CD4-positive, alpha-beta memory T cell (primary cell): ENCODE data around the gene ACAN. TPM values are rescaled to one million over a fixed set of nuclear protein-coding genes. Genes with fewer than 3 reads are reported as not detected.
"Not testable (repeated sequence)": the region's sequence is repeated elsewhere in the genome, so short reads cannot be mapped to it uniquely, and the experiment has no call there.

Source experiments
- CTCF ChIA-PET: fragments of 350-600 bp; sonication (Branson Sonifier 250); formaldehyde crosslinking; loops from one replicate; lab custom pipeline; 2021; ENCODE audit warnings: inconsistent platforms; ENCODE audit not compliant: partially characterized antibody; lab: Charles Lee
- POLR2A ChIA-PET: fragments of 350-600 bp; sonication (Branson Sonifier 250); formaldehyde crosslinking; loops from one replicate; lab custom pipeline; 2021; ENCODE audit not compliant: partially characterized antibody; lab: Charles Lee
- DNase-seq, 5 donors: peaks; one replicate each; pipeline versions ENCODE4 v3.0.0 to v3.0.0-alpha.2; 2020 to 2022; ENCODE audit warnings: mixed read lengths in 1 of 5
- H3K27ac ChIP-seq: one replicate; pipeline ENCODE4 v1.7.0; 2013; ENCODE audit warnings: low read depth, low read length
- H3K27me3 ChIP-seq: 2 replicates; pipeline ENCODE4 v1.7.0; 2013; ENCODE audit warnings: mild to moderate bottlenecking, low read length, moderate library complexity; ENCODE audit not compliant: insufficient read depth
- H3K36me3 ChIP-seq: 2 replicates; pipeline ENCODE4 v1.7.0; 2013; ENCODE audit warnings: mild to moderate bottlenecking, low read length, moderate library complexity; ENCODE audit not compliant: insufficient read depth
- H3K4me1 ChIP-seq: 2 replicates; pipeline ENCODE4 v1.7.0; 2013; ENCODE audit warnings: mild to moderate bottlenecking, low read length, moderate library complexity; ENCODE audit not compliant: insufficient read depth
- H3K4me3 ChIP-seq, 2 donors: one replicate each; pipeline ENCODE4 v1.7.0; 2013; ENCODE audit warnings: low read length in 2 of 2, mild to moderate bottlenecking in 1 of 2
- H3K9me3 ChIP-seq, 2 donors: one replicate each; pipeline ENCODE4 v1.7.0; 2013; ENCODE audit warnings: low read length in 2 of 2, control low read depth in 1 of 2; ENCODE audit not compliant: control insufficient read depth in 1 of 2
- H3K27ac Mint-ChIP-seq, 7 donors: one replicate each; pipeline ENCODE4 v1.8.0; 2020 to 2021; ENCODE audit warnings: mixed read lengths in 7 of 7, mild to moderate bottlenecking in 6 of 7, inconsistent platforms in 3 of 7, moderate library complexity in 3 of 7
- H3K27me3 Mint-ChIP-seq, 2 donors: one replicate each; pipeline ENCODE4 v1.8.0; 2020 to 2021; ENCODE audit warnings: mixed read lengths in 2 of 2
- H3K36me3 Mint-ChIP-seq, 2 donors: one replicate each; pipeline ENCODE4 v1.8.0; 2020 to 2021; ENCODE audit warnings: mixed read lengths in 2 of 2, inconsistent platforms in 1 of 2, mild to moderate bottlenecking in 1 of 2
- H3K4me1 Mint-ChIP-seq, 4 donors: one replicate each; pipeline ENCODE4 v1.8.0; 2020 to 2021; ENCODE audit warnings: mixed read lengths in 4 of 4, mild to moderate bottlenecking in 1 of 4
- H3K4me3 Mint-ChIP-seq, 8 donors: one replicate each; pipeline ENCODE4 v1.8.0; 2020 to 2021; ENCODE audit warnings: mixed read lengths in 8 of 8, mild to moderate bottlenecking in 7 of 8, moderate library complexity in 6 of 8, inconsistent platforms in 3 of 8
- H3K9me3 Mint-ChIP-seq, 8 donors: one replicate each; pipeline ENCODE4 v1.8.0; 2020 to 2021; ENCODE audit warnings: mixed read lengths in 8 of 8, mild to moderate bottlenecking in 5 of 8, inconsistent platforms in 3 of 8, moderate library complexity in 1 of 8
- intact Hi-C: fragments of 100-400 bp; cut with micrococcal nuclease; formaldehyde crosslinking; loops from one replicate; pipeline ENCODE4 v1.15.1; 2023
- polyA plus RNA-seq, 2 donors: library from polyadenylated mRNA; unstranded; fragments of 300-500 nt; fragmentation: Illumina TruSeq; gene quantifications; one replicate each; pipeline ENCODE4 v1.2.3, GENCODE V29; 2021
- total RNA-seq, 2 experiments: library from RNA; stranded (reverse); gene quantifications; one replicate each; pipeline ENCODE4 v1.2.3, GENCODE V29; 2021

The ACAN gene
- total and polyA plus RNA-seq, 4 experiments from 2014 or later, result 0.02 TPM; not detected in 3

GRCh38 chr15:88913850-88914169, 110.6 kb downstream of the ACAN start:
- Mint-ChIP-seq H3K36me3 (peaks cover 4 to 7% of the 10 kb centered on the region in 2 donors), H3K4me3 (peak overlapping the region; percentile 90 to 98 (median 95)), H3K9me3 (no peaks in the 10 kb centered on the region), H3K4me1 (peaks cover 13 to 41% (median 23%) of the 10 kb centered on the region in 4 donors), H3K27me3 (peaks cover 2 to 8% of the 10 kb centered on the region in 2 donors), H3K27ac (peak overlapping the region in 6 of 7 donors; percentile 72 to 94 (median 88))
- H3K36me3 ChIP-seq, result peaks cover 8% of the 10 kb centered on the region
- CTCF ChIA-PET, result interaction anchor here (6.9 kb wide), 1 partner anchor 10 kb away, joined by 48 read pairs; no protein-coding TSS in a partner anchor
- H3K9me3 ChIP-seq, result no peaks in the 10 kb centered on the region
- no peak for DNase-seq
- H3K27ac ChIP-seq, result peak overlapping the region; percentile 60
- intact Hi-C loops, result loop anchor here (1.0 to 2.0 kb wide), 2 partner anchors 10 to 19 kb away; partner anchors contain the start of gene HAPLN3
- peaks cover 13% of the 10 kb centered on the region for H3K4me1 ChIP-seq
- POLR2A ChIA-PET, result interaction anchor here (0.6 to 1.4 kb wide), 4 partner anchors 9 to 23 kb away, joined by 3 to 4 read pairs (median 3); no protein-coding TSS in a partner anchor
- peak overlapping the region; percentile 75 to 76 for H3K4me3 ChIP-seq
- no peaks in the 10 kb centered on the region for H3K27me3 ChIP-seq

- peaks cover under 1 to 3% of the 10 kb centered on the region in 2 donors for H3K36me3 Mint-ChIP-seq
- intact Hi-C loops, result no loop called here
- ChIA-PET POLR2A (no interaction called here), CTCF (interaction anchor here (1.2 to 6.9 kb wide), 2 partner anchors 11 to 98 kb away, joined by 3 to 48 read pairs; no protein-coding TSS in a partner anchor)
- no peaks in the 10 kb centered on the region for H3K9me3 Mint-ChIP-seq
- H3K27ac Mint-ChIP-seq, result no peak overlapping the region
- Histone ChIP-seq H3K27me3 (no peaks in the 10 kb centered on the region), H3K9me3 (no peaks in the 10 kb centered on the region), H3K36me3 (no peaks in the 10 kb centered on the region), H3K27ac (no peak overlapping the region), H3K4me3 (no peak overlapping the region), H3K4me1 (peaks cover 15% of the 10 kb centered on the region)
- no peak overlapping the region for H3K4me3 Mint-ChIP-seq
- peaks cover 13 to 26% (median 19%) of the 10 kb centered on the region in 4 donors for H3K4me1 Mint-ChIP-seq
- no peak for DNase-seq
- H3K27me3 Mint-ChIP-seq, result peaks cover 4 to 12% of the 10 kb centered on the region in 2 donors
These were observed 112.1 kb downstream of the ACAN start for GRCh38 chr15:88915354-88915753.

GRCh38 chr15:88917760-88918159, 114.5 kb downstream of the ACAN start:
- peaks cover 6% of the 10 kb centered on the region for H3K4me1 ChIP-seq
- POLR2A ChIA-PET, result no interaction called here
- no peak overlapping the region for H3K4me3 ChIP-seq
- Mint-ChIP-seq H3K27ac (no peak overlapping the region), H3K27me3 (peaks cover 8 to 17% of the 10 kb centered on the region in 2 donors), H3K36me3 (peaks cover 0 to 3% of the 10 kb centered on the region in 2 donors), H3K4me3 (no peak overlapping the region), H3K4me1 (peaks cover 7 to 13% (median 10%) of the 10 kb centered on the region in 4 donors), H3K9me3 (no peaks in the 10 kb centered on the region)
- CTCF ChIA-PET, result interaction anchor here (6.9 kb wide), 1 partner anchor 14 kb away, joined by 48 read pairs; no protein-coding TSS in a partner anchor
- no peak for DNase-seq
- H3K36me3 ChIP-seq, result no peaks in the 10 kb centered on the region
- no peak overlapping the region for H3K27ac ChIP-seq
- H3K27me3 ChIP-seq, result no peaks in the 10 kb centered on the region
- intact Hi-C loops, result no loop called here
- H3K9me3 ChIP-seq, result no peaks in the 10 kb centered on the region

DNA sequence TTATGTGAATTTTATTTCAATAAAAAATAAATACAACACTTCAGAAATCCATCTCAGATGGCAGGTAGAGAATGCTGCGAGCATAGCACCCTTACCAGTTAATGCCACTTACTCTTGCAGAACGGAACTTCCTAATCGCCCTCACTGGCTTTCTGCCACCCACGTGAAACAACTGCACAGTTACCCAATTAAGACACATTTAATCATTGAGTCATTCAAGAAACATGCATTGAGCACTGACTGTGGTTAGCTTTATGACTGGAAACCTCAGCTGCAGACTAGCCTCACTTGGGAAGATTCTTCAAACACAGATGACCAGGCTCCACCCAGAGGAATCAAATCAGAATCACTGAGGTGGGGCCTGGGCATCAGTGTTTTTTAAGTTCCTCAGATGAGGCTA, 115.5 kb downstream of the ACAN start:
- Mint-ChIP-seq H3K36me3 (no peaks in the 10 kb centered on the region), H3K27me3 (peaks cover 8 to 17% of the 10 kb centered on the region in 2 donors), H3K4me3 (no peak overlapping the region), H3K9me3 (no peaks in the 10 kb centered on the region), H3K4me1 (peaks cover 2 to 9% (median 6%) of the 10 kb centered on the region in 4 donors), H3K27ac (peak overlapping the region in 1 of 7 donors; percentile 16)
- Histone ChIP-seq H3K4me3 (no peak overlapping the region), H3K36me3 (no peaks in the 10 kb centered on the region), H3K27me3 (no peaks in the 10 kb centered on the region), H3K9me3 (no peaks in the 10 kb centered on the region), H3K27ac (no peak overlapping the region), H3K4me1 (peaks cover 5% of the 10 kb centered on the region)
- intact Hi-C loops, result no loop called here
- no peak for DNase-seq
- CTCF ChIA-PET, result interaction anchor here (6.9 kb wide), 1 partner anchor 15 kb away, joined by 48 read pairs; no protein-coding TSS in a partner anchor
- POLR2A ChIA-PET, result no interaction called here

GRCh38 chr15:88920186-88920891, 117.1 kb downstream of the ACAN start:
- POLR2A ChIA-PET, result no interaction called here

GRCh38 chr15:88920892-88921435, 117.7 kb downstream of the ACAN start:
- H3K4me1 Mint-ChIP-seq, H3K27ac Mint-ChIP-seq, H3K9me3 ChIP-seq, H3K27me3 ChIP-seq, intact Hi-C loops, H3K36me3 ChIP-seq, POLR2A ChIA-PET, H3K36me3 Mint-ChIP-seq, H3K4me3 Mint-ChIP-seq, H3K9me3 Mint-ChIP-seq, DNase-seq, H3K4me1 ChIP-seq, H3K27ac ChIP-seq, H3K4me3 ChIP-seq: not testable (repeated sequence)
- peaks cover 6 to 15% of the 10 kb centered on the region in 2 donors for H3K27me3 Mint-ChIP-seq
- CTCF ChIA-PET, result interaction anchor here (0.6 to 1.2 kb wide), 2 partner anchors 16 to 26 kb away, joined by 3 to 6 read pairs; partner anchors contain the start of gene HAPLN3

More at GRCh38 chr15:88920186-88920891, 117.1 kb downstream of the ACAN start:
- Histone ChIP-seq H3K9me3 (no peaks in the 10 kb centered on the region), H3K4me1 (peaks cover 5% of the 10 kb centered on the region), H3K27me3 (no peaks in the 10 kb centered on the region), H3K36me3 (no peaks in the 10 kb centered on the region), H3K27ac (no peak overlapping the region), H3K4me3 (no peak overlapping the region)
- H3K9me3 Mint-ChIP-seq, result no peaks in the 10 kb centered on the region
- no peaks in the 10 kb centered on the region for H3K36me3 Mint-ChIP-seq
- CTCF ChIA-PET, result interaction anchor here (0.6 to 1.2 kb wide), 2 partner anchors 15 to 25 kb away, joined by 3 to 6 read pairs; partner anchors contain the start of gene HAPLN3
- H3K4me3 Mint-ChIP-seq, result peak overlapping the region in 1 of 8 donors; percentile 31
- intact Hi-C loops, result no loop called here
- peaks cover 0 to 9% (median 6%) of the 10 kb centered on the region in 4 donors for H3K4me1 Mint-ChIP-seq
- no peak overlapping the region for H3K27ac Mint-ChIP-seq
- H3K27me3 Mint-ChIP-seq, result peaks cover 8 to 17% of the 10 kb centered on the region in 2 donors
- DNase-seq, result no peak
